NCI-H2227 (cell line): ENCODE data around the gene RALBP1.
"Not testable (repeated sequence)": the region's sequence is repeated elsewhere in the genome, so short reads cannot be mapped to it uniquely, and the experiment has no call there.

Experiments
- DNase-seq: peaks from one replicate; lab custom pipeline; 2025; ENCODE audit not compliant: unreplicated experiment; lab: John Stamatoyannopoulos, UW

Gene RALBP1

DNA sequence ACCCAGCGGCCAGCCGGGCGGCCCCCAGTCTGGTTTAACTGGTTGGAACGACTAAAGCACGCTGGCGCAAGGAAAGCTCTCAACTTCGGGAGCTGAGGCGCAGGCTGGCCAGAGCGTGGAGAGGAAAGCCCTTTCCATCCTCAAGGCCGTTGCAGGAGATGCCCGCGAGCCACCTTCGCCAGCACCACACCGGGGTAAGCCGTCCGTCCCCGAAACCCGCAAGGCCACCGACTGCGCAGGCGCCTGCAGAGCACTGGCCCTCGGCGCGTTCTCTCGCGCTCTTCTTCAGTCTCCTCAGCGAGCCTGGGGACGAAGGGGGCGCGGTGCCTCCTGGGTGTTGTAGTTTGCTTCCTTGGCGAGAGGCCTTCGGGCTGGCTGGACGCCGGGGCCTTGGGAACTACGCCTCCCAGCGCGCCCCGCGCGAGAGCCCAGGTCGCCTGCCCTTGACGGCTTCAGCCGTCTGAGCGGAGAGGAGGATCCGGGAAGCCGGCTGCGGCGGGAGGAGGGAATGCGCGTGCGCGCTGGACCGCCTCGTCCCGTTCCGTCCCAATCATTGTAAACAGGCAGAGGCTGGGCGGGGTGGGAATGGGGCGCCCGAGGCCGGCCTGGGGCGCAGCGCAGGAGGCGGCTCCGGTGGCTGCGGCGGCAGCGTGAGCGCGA, at the start of gene RALBP1:
TSS of gene RALBP1 (plus strand) at position 531 of the 660 bp plus-strand sequence. CDS start 37,533 bp downstream, outside the sequence.
- DNase-seq: peak; percentile 100

- no peak for DNase-seq
These were observed 48.6 kb upstream of the RALBP1 start for GRCh38 chr18:9426753-9427152.

- no peak for DNase-seq
These were observed 47.0 kb upstream of the RALBP1 start for GRCh38 chr18:9428301-9428706.

GRCh38 chr18:9428862-9429661, 46.3 kb upstream of the RALBP1 start:
- DNase-seq: no peak

GRCh38 chr18:9429662-9429993, 45.7 kb upstream of the RALBP1 start:
- DNase-seq: no peak

GRCh38 chr18:9430315-9430714, 45.0 kb upstream of the RALBP1 start:
- DNase-seq: not testable (repeated sequence)

- DNase-seq: no peak
These were observed 44.0 kb upstream of the RALBP1 start for GRCh38 chr18:9431296-9431695.

- not testable (repeated sequence) for DNase-seq
These were observed 42.2 kb upstream of the RALBP1 start for GRCh38 chr18:9433122-9433521.

DNA sequence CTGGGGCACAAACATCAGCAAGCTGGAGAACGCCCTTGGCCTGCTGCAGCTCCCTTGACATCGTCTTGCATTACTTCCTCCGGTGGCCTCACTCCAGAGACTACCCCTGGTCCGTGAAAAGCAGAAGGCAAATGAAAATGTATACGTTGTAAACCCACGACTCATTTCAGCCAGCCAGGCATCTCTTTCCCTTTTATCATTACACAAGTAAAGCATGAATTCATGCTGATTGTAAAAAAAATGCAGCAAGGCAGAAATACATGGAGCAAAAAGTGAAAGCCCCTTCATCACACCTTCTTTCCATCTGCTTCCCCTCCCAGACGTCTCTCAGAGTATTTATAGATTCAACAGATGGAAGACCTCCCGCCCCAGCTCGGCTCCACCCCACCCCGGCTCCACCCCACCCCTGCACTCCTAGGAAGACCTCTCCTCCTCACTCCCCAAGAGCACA, 41.6 kb upstream of the RALBP1 start:
- peak; percentile 30 for DNase-seq

DNA sequence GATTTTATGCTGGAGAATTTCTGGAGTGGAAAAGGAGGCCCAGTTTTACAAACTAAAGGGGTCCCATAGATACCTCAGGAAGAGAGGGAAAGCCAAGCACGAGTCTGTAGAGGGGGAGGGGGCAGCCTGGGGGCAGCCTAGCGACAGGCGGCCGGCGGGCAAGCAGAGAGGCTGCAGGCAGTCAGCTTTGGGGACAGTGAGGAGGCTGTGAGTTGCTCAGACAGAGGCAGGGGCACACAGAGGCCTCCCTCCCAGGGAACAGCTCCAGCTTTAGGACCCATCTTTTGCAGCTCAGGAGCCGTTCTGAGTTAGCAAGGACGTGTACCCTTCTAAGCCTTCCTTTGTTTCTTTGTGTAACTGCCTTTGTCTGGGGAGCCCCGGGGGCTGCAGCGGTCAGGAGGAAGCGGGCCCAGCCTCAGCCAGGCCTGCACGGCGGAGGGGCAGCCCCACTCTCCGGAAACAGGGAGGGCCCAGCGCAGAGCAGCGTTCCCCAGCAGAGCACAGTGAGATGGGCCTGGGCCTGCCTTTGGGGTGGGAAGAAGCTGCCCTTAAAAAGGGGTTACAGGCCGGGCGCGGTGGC, 41.1 kb upstream of the RALBP1 start:
- no peak for DNase-seq

DNA sequence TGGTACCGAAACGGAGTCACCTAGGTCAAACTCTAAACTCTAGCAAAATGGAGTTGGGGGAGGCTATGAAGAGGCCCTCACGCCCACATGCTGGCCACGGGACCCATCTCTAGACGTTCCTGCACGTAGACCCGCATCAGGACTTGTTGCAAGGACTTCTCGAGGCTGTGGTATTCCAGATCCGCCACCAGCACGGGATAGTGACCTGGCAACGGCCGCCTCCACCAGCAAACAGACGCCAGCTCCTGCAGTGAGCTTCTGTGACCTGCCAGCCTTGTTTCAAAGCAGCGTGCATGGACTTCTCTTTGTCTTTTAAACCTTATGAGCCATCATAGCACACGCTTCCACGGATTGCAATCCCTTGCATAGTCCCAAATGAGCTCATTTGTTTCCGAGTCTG, 40.3 kb upstream of the RALBP1 start:
- no peak for DNase-seq

DNA sequence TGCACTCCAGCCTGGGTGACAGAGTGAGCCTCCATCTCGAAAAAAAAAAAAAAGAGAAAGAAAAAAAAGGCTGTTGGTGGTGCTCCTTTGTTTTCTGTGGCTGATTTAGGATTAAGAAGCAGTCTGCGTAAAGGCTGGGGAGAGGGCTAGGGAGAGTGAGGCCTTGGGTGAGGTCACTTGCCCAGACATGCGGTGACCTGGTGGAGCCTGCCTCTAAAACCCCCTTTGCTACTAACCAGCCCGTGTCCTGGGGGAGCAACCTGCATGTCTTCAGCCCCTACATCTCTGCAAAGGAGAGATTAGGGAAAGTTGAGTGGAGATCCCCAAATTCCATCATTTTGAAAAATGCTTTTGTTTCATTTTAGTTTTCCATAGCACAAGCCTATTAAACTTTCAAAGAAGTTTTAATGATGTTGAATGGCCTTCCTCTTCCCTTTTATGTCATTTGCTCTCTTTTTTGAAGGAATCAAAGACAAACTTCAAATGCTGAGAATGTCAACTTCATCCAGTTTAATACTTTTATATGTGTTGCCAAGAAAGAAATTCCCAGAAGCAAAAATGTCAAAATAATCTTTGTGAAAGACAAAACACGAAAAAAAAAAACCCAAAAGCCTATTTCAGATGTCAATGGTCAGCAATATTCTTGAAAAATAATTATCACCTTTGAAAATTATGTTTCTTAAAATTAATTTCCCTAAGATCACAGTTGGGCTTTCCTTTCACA, 38.9 kb upstream of the RALBP1 start:
- DNase-seq: no peak

DNA sequence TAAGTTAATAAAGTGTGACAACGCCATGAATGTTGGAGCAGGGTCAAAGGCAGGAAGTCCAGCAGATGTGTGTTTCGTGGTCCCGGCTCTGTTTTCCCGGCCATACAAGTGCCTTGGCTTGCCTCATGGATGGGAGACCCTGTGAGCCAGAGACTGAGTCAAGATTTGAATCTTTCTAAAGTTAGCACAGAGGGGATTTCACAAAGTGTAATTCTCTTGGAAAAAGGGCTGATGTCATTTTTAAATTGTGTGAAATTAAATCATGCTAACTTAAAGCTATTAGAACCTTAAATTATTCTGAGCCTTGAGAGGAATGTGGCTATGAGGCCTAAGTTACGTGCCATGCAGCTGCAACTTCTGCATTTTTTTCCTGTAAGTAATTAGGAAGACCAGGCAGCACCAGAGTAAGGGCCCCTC, 38.3 kb upstream of the RALBP1 start:
- no peak for DNase-seq

GRCh38 chr18:9437672-9438071, 37.6 kb upstream of the RALBP1 start:
- no peak for DNase-seq

DNA sequence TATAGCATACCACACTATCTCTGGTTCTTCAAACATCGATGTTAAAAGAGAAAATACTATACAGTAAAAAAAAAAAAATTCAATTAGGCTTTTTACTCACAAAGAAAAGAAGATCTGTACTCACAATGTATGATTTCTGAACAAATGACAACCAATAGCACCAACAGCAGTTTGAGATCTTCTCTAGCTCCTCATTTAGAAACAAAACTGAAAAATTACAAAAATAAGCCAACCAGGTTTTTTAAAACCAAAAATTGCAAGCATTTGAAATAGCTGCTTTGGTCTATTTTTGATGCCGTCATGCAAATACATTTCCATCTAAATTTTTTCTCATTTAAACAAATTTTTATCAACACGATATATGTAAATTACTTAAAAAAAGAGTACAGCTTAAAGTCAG, 34.3 kb upstream of the RALBP1 start:
- no peak for DNase-seq

DNA sequence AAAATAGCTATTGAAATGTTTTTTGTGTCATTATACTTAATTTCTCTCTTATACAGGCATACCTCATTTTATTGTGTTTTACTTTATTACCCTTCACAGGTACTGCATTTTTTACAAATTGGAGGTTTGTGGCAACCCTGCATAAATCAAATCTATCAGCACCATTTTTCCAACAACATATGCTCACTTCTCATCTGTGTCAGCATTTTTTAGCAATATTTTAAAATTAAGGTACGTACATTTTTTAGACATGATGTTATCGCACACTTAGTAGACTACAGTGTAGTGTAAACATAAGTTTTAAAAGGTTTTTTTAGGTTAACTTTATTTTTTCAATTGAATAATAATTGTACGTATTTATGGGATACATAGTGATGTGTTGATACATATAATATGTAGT, 30.8 kb upstream of the RALBP1 start:
- no peak for DNase-seq

- DNase-seq: no peak
These were observed 28.5 kb upstream of the RALBP1 start for GRCh38 chr18:9446839-9447238.

- no peak for DNase-seq
These were observed 28.0 kb upstream of the RALBP1 start for GRCh38 chr18:9447334-9447733.

DNA sequence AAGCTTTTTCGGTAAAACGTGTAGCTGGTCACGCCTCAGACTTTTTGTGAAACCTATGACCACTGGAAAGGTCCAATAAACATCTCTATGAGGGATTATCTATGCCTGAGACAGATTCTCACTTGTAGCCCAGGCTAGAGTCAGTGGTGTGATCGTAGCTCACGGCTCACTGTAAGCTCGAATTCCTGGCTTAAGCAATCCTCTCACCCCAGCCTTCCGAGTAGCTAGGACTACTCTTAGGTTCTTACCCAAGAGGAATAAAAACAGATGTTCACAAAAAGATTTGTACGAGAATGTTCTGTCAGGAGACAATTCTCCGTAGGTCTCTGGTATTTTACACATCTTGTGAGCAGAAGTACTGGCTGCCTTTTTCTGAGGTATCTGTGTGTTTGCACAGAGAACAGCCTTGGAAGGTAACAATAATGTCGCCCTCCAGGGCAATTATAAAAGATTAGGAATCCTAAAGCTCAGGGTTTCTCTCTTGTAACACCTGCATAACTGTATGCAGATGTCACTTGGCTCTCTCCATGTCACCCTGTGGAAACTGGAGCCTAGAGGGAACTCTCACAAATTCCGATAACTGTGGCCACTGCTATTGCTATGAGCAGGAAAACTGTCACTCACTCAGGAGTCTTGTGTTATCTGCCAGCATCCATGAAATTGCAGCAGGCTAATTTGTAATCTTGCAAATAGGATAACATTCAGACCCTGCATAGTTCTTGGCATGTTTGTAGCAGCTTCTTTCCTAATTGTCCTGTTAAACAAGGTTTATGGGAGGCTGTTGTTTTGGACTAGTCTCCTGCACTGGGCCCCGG, 25.5 kb upstream of the RALBP1 start:
- no peak for DNase-seq

- not testable (repeated sequence) for DNase-seq
These were observed 24.4 kb upstream of the RALBP1 start for GRCh38 chr18:9450920-9451319.

DNA sequence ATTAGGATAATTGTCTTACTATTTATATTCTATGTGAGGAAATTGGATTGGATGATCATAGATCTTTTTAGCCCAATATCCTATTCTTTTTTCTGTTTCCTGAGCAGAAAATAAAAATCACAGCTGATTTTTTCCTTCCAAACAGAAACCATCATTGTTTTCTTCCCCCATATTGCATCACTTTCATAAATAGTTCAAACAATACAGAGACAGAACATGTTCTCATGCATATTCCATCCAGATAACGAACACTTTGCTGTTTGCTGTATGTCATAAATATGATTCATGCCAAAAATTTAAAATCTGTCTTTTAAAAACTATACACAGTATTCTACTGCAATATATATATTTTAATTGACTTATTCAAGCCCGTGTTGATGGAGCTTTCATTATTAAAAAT, 22.0 kb upstream of the RALBP1 start:
- DNase-seq: no peak
